ENCODE measurements around the gene ATP8A2. TPM values are rescaled to one million over a fixed set of nuclear protein-coding genes. Genes with fewer than 3 reads are reported as not detected.

The ATP8A2 gene
- total RNA-seq, 4 donors from 2014 or later = 0.18 to 11.6 (median 1.8) TPM

DNA sequence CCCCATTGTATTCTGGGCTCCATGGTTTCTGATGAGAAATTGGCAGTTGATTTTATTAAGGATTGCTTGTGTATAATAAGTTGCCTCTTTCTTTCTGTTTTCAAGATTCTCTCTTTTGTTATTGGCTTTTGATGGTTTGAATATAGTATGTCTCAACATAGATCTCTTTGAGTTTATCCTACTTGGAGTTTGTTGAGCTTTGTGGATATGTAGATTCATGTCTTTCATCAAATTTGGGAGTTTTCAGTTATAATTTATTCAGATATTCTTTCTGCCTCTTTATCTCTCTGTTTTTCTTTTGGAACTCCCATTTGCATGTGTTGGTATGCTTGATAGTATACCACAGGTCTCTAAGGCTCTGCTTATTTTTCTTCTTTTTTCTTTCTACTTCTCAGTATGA lies 296.6 kb downstream of the ATP8A2 start:
- TF ChIP-seq CTCF (IDR thresholded peaks at IDR 0.05) (no peak), POLR2A (IDR thresholded peaks at IDR 0.05) (no peak)

DNA sequence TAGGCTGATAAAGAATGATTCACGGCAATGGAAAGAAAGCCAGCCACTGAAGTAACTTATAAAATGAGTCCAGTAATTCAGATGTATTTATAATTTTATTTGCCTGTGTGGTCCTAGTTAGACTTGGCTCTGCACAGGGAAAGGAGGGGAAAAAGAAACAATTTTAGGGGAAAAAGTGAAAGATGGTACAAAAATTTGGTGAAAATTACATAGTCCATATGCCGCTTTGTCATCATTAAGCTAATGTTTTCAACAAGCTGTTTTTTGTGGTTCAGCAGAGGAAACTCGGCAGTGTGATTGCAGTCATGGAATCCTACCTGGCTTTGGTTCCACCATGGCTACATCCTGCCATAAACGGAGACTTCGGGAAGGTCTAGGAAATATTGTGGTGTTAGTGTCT lies 301.9 kb downstream of the ATP8A2 start:
- no peak overlapping the region for H3K27ac ChIP-seq
- DNase-seq = no peak
- H3K4me1 ChIP-seq = no peaks in the 10 kb centered on the region
- H3K4me3 ChIP-seq = no peak overlapping the region
- H3K27me3 ChIP-seq = no peaks in the 10 kb centered on the region
- no peak for TF ChIP-seq POLR2A (IDR thresholded peaks at IDR 0.05)
- no peak for TF ChIP-seq CTCF (IDR thresholded peaks at IDR 0.05)
- H3K36me3 ChIP-seq = no peaks in the 10 kb centered on the region
- no peaks in the 10 kb centered on the region for H3K9me3 ChIP-seq

More for the DNA sequence above, 296.6 kb downstream of the ATP8A2 start:
- no peaks in the 10 kb centered on the region for H3K9me3 ChIP-seq
- no peak overlapping the region for H3K27ac ChIP-seq
- H3K4me3 ChIP-seq = no peak overlapping the region
- no peaks in the 10 kb centered on the region for H3K4me1 ChIP-seq
- no peak for DNase-seq
- no peaks in the 10 kb centered on the region for H3K36me3 ChIP-seq
- H3K27me3 ChIP-seq = no peaks in the 10 kb centered on the region

DNA sequence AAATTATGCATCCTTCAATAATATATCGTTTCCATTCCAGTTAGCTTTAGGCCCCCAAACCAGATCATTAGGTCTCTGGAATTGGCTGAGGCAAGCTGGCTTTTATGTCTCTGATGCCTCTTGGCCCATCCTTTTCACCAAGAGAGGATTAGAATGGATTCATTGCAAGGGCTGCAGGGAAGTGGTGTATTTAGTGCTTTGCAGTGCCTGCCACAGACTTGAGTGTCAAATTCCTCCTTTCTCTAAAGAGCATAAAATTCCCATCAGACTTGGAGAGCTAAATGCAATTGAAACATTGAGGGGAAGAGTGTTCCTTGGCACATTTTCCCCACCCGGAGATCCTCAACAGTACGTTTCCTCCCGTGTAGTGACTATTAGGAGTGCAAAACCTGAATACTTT lies 302.6 kb downstream of the ATP8A2 start:
- Histone ChIP-seq H3K27ac (no peak overlapping the region), H3K4me1 (no peaks in the 10 kb centered on the region), H3K36me3 (no peaks in the 10 kb centered on the region), H3K27me3 (no peaks in the 10 kb centered on the region), H3K9me3 (no peaks in the 10 kb centered on the region), H3K4me3 (no peak overlapping the region)
- DNase-seq = no peak
- TF ChIP-seq POLR2A (IDR thresholded peaks at IDR 0.05) = no peak

DNA sequence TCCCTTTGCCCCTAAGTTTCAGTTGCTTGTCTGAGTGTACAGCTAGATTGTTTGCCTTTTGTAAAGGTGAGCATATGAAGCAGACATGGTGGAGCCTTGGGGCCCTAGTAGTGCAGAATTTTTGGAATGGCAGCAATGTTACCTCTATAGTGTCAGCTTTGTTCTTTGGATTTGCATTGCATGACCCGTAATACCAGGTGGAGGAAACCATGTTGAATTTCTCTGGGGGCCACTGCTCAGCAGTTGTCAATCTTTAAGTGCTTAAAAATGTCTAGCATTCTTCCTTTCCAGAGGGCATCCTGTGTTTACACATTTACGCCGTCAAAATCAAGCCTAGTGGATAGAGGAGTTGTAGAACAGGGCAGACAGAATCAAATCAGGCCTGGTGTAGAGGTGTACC lies 303.3 kb downstream of the ATP8A2 start:
- no peaks in the 10 kb centered on the region for H3K4me1 ChIP-seq
- H3K27ac ChIP-seq = no peak overlapping the region
- H3K27me3 ChIP-seq = no peaks in the 10 kb centered on the region
- H3K4me3 ChIP-seq = no peak overlapping the region
- H3K9me3 ChIP-seq = no peaks in the 10 kb centered on the region
- no peaks in the 10 kb centered on the region for H3K36me3 ChIP-seq
- TF ChIP-seq CTCF (IDR thresholded peaks at IDR 0.05) (no peak), POLR2A (IDR thresholded peaks at IDR 0.05) (no peak)
- DNase-seq = no peak

- Histone ChIP-seq H3K4me3 (no peak overlapping the region), H3K9me3 (no peaks in the 10 kb centered on the region), H3K27ac (no peak overlapping the region), H3K4me1 (no peaks in the 10 kb centered on the region), H3K27me3 (no peaks in the 10 kb centered on the region), H3K36me3 (no peaks in the 10 kb centered on the region)
- TF ChIP-seq POLR2A (IDR thresholded peaks at IDR 0.05) = no peak
- TF ChIP-seq CTCF (IDR thresholded peaks at IDR 0.05) = no peak
- DNase-seq = no peak
These were observed 306.2 kb downstream of the ATP8A2 start for GRCh38 chr13:25677956-25678355.

GRCh38 chr13:25678398-25678797 lies 306.6 kb downstream of the ATP8A2 start:
- H3K9me3 ChIP-seq = no peaks in the 10 kb centered on the region
- H3K27me3 ChIP-seq = no peaks in the 10 kb centered on the region
- no peaks in the 10 kb centered on the region for H3K4me1 ChIP-seq
- TF ChIP-seq CTCF (IDR thresholded peaks at IDR 0.05) (no peak), POLR2A (IDR thresholded peaks at IDR 0.05) (no peak)
- no peak overlapping the region for H3K27ac ChIP-seq
- H3K4me3 ChIP-seq = no peak overlapping the region
- H3K36me3 ChIP-seq = no peaks in the 10 kb centered on the region
- DNase-seq = no peak
